PFSK-1 (cell line): ENCODE results near the gene KCNQ2.

Source experiments
- POLR2AphosphoS5 ChIP-seq: IDR thresholded peaks from 2 replicates; pipeline ENCODE4 v1.6.1; 2012; ENCODE audit warnings: low read depth, mild to moderate bottlenecking, control low read depth, low read length, moderate library complexity
- REST ChIP-seq, 2 experiments: IDR thresholded peaks; 2 replicates each; pipeline versions ENCODE4 v1.6.1 to v1.8.0; 2011 to 2012; ENCODE audit warnings: low read depth in 2 of 2, low read length in 2 of 2, control low read depth in 1 of 2, inconsistent platforms in 1 of 2, mild to moderate bottlenecking in 1 of 2, moderate library complexity in 1 of 2; ENCODE audit not compliant: insufficient read depth in 1 of 2
- TAF1 ChIP-seq: IDR thresholded peaks from 2 replicates; pipeline ENCODE4 v1.6.1; 2012; ENCODE audit warnings: low read length, control low read depth, borderline replicate concordance; ENCODE audit not compliant: insufficient read depth

GRCh38 chr20:63417738-63418120 lies 54.7 kb downstream of the KCNQ2 start:
- TF ChIP-seq REST (IDR thresholded peaks at IDR 0.05; ENCODE audit: insufficient read depth in 1 of 2, low read depth in 2 of 2, low read length in 2 of 2) (no peak), TAF1 (no peak), POLR2AphosphoS5 (no peak)
